ENCODE results near the gene EXOG. TPM values are rescaled to one million over a fixed set of nuclear protein-coding genes. Genes with fewer than 3 reads are reported as not detected.
"Not testable (repeated sequence)": the region's sequence is repeated elsewhere in the genome, so short reads cannot be mapped to it uniquely, and the experiment has no call there.

The EXOG gene
- total RNA-seq, 1 experiment from 2014 or later = 10.9 TPM

- DNase-seq (ENCODE audit: low spot score) = no peak
Measured at GRCh38 chr3:38563886-38564270, 67.7 kb downstream of the EXOG start.

GRCh38 chr3:38564631-38565338 lies 68.6 kb downstream of the EXOG start:
- DNase-seq (ENCODE audit: low spot score) = no peak

- DNase-seq (ENCODE audit: low spot score) = no peak
Measured at GRCh38 chr3:38565339-38566214, 69.4 kb downstream of the EXOG start.

GRCh38 chr3:38566215-38566528 lies 70.0 kb downstream of the EXOG start:
- DNase-seq (ENCODE audit: low spot score) = no peak

- DNase-seq (ENCODE audit: low spot score) = not testable (repeated sequence)
Measured at GRCh38 chr3:38566794-38567193, 70.7 kb downstream of the EXOG start.

- no peak for DNase-seq (ENCODE audit: low spot score)
Measured at GRCh38 chr3:38567498-38567897, 71.4 kb downstream of the EXOG start.

GRCh38 chr3:38573111-38573510 lies 77.0 kb downstream of the EXOG start:
- DNase-seq (ENCODE audit: low spot score) = no peak

GRCh38 chr3:38573556-38573955 lies 77.4 kb downstream of the EXOG start:
- no peak for DNase-seq (ENCODE audit: low spot score)

- peak; percentile 19 for DNase-seq (ENCODE audit: low spot score)
Measured at GRCh38 chr3:38574411-38575278, 78.5 kb downstream of the EXOG start.

DNA sequence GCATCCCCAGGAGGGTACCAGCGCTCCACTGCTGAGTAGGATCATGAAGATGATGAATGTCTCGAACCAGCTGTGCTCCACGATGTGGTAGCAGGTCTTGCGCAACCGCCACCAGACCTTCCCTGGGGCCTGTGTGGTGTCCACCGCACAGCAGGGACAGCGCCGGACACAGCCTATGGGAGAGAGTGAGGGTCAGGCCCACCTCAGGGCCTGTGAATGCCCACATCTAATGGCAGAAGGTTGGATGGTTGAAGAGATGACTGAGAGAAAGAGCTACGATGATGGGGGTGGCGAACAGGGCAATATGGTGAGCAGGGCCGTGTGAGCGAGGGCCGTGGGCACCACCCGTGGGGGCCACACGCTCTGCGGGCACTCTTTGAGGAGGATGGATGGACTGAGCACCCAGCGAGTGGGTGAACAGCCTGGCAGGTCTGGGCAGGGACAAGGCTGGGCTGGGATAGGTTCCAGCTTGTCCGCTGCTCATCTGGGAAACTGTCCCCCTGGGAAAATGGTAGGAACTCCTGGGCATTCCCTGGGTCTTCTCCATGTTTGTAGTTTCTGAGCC lies 79.2 kb downstream of the EXOG start:
- no peak for DNase-seq (ENCODE audit: low spot score)

Other genes starting within 250 kb of the EXOG start
- not detected in 2 replicates for gene SLC22A13, start 230.5 kb upstream of the EXOG start, total RNA-seq (2014; rRNA removed; shearing (Covaris generic))
- not detected in 2 replicates for gene SLC22A14, start 214.0 kb upstream of the EXOG start, total RNA-seq (2014; rRNA removed; shearing (Covaris generic))
- gene XYLB, start 149.6 kb upstream of the EXOG start, total RNA-seq (2014; rRNA removed; shearing (Covaris generic)) = 2.7 TPM in 2 replicates
- 1.2 and 1.3 TPM in 2 replicates for gene ACVR2B, start 42.5 kb upstream of the EXOG start, total RNA-seq (2014; rRNA removed; shearing (Covaris generic))
- 1.7 and 4.0 TPM in 2 replicates for gene SCN5A, start 153.3 kb downstream of the EXOG start, total RNA-seq (2014; rRNA removed; shearing (Covaris generic))